GM11168 (cell line): ENCODE measurements around the gene PRPH2.

ENCODE experiments used
- in situ Hi-C: fragments of 300-500 bp; cut with MboI; formaldehyde crosslinking; loops from one replicate; pipeline ENCODE4 v1.12.0; 2022; ENCODE audit warnings: low sequenced_read_pairs; ENCODE audit not compliant: unreplicated experiment

Gene PRPH2

GRCh38 chr6:42722497-42722896 lies at the start of gene PRPH2:
Gene PRPH2 (minus strand): TSS chr6:42722597. CDS start chr6:42722334, 263 bp downstream.
- in situ Hi-C loops: loop anchor here (10.0 kb wide), 1 partner anchor 58 kb away; no protein-coding TSS in a partner anchor

GRCh38 chr6:42771741-42772100 lies 49.3 kb upstream of the PRPH2 start:
- in situ Hi-C loops: no loop called here

GRCh38 chr6:42769836-42770235 lies 47.4 kb upstream of the PRPH2 start:
- in situ Hi-C loops: no loop called here

- in situ Hi-C loops: no loop called here
These were observed 46.7 kb upstream of the PRPH2 start for GRCh38 chr6:42769051-42769450.

- in situ Hi-C loops: no loop called here
These were observed 43.8 kb upstream of the PRPH2 start for GRCh38 chr6:42766163-42766670.

- in situ Hi-C loops: no loop called here
These were observed 42.7 kb upstream of the PRPH2 start for GRCh38 chr6:42764911-42765648.

GRCh38 chr6:42762950-42763349 lies 40.6 kb upstream of the PRPH2 start:
- in situ Hi-C loops: no loop called here

GRCh38 chr6:42762426-42762859 lies 40.0 kb upstream of the PRPH2 start:
- in situ Hi-C loops: no loop called here

GRCh38 chr6:42761287-42762067 lies 39.1 kb upstream of the PRPH2 start:
- in situ Hi-C loops: no loop called here

GRCh38 chr6:42758756-42759430 lies 36.5 kb upstream of the PRPH2 start:
- in situ Hi-C loops: no loop called here

GRCh38 chr6:42756722-42757121 lies 34.3 kb upstream of the PRPH2 start:
- in situ Hi-C loops: no loop called here

GRCh38 chr6:42754759-42755158 lies 32.4 kb upstream of the PRPH2 start:
- in situ Hi-C loops: no loop called here

GRCh38 chr6:42751055-42751454 lies 28.7 kb upstream of the PRPH2 start:
- in situ Hi-C loops: no loop called here

GRCh38 chr6:42748203-42748898 lies 26.0 kb upstream of the PRPH2 start:
- in situ Hi-C loops: no loop called here

GRCh38 chr6:42746463-42747391 lies 24.3 kb upstream of the PRPH2 start:
- in situ Hi-C loops: no loop called here

GRCh38 chr6:42745640-42746462 lies 23.5 kb upstream of the PRPH2 start, which contains the start of gene TBCC:
Gene TBCC (minus strand): TSS chr6:42746103. CDS start chr6:42746073, 30 bp downstream.
- in situ Hi-C loops: no loop called here

GRCh38 chr6:42745083-42745639 lies 22.8 kb upstream of the PRPH2 start:
- in situ Hi-C loops: no loop called here

GRCh38 chr6:42744351-42744893 lies 22.0 kb upstream of the PRPH2 start:
- in situ Hi-C loops: no loop called here
